A673 (cell line): ENCODE results near the gene NPHP4.

Experiments
- EZH2 ChIP-seq: fragments of 200-600 bp; sonication (generic); IDR thresholded peaks from 2 replicates; pipeline ENCODE4 v1.6.1; 2017; ENCODE audit warnings: borderline replicate concordance, low read depth, mild to moderate bottlenecking, mixed read lengths, antibody characterized with exemption, low read length; ENCODE audit not compliant: poor library complexity, severe bottlenecking
- TF ChIP-seq, protein P1 (sequence below): fragments of 300-800, 200-600 bp; sonication (generic); conservative IDR thresholded peaks from 2 replicates; pipeline ENCODE4 v1.5.1; 2017; ENCODE audit warnings: low read depth, mild to moderate bottlenecking, antibody characterized with exemption, low read length, moderate library complexity, mixed read lengths

DNA sequence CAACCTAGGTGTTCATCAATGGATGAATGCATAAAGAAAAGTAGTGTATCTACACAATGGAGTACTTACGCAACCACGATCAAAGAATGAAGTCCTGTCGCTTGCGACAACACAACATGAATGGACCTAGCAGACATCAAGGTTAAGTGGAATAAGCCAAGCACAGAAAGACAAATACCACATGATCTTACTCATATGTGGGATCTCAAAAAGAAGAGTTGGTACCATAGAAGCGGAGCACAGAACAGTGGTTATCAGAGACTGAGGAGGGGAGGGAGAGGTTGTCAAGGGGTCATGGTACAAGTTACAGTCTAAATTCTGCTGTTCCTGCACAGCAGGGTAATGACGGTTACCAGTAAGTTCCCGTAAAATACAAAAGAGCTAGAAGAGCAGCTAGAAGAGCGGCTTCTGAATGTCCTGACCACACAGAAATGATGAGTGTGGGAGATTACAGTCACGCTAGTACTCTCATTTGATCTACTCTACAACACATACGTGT lies 36.7 kb downstream of the NPHP4 start:
- TF ChIP-seq, protein P1, sequence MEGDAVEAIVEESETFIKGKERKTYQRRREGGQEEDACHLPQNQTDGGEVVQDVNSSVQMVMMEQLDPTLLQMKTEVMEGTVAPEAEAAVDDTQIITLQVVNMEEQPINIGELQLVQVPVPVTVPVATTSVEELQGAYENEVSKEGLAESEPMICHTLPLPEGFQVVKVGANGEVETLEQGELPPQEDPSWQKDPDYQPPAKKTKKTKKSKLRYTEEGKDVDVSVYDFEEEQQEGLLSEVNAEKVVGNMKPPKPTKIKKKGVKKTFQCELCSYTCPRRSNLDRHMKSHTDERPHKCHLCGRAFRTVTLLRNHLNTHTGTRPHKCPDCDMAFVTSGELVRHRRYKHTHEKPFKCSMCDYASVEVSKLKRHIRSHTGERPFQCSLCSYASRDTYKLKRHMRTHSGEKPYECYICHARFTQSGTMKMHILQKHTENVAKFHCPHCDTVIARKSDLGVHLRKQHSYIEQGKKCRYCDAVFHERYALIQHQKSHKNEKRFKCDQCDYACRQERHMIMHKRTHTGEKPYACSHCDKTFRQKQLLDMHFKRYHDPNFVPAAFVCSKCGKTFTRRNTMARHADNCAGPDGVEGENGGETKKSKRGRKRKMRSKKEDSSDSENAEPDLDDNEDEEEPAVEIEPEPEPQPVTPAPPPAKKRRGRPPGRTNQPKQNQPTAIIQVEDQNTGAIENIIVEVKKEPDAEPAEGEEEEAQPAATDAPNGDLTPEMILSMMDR: no peak
- TF ChIP-seq EZH2: no peak
